Measurements from ENCODE around the gene RNF41.
"Not testable (repeated sequence)": the region's sequence is repeated elsewhere in the genome, so short reads cannot be mapped to it uniquely, and the experiment has no call there.

The RNF41 gene

GRCh38 chr12:56197921-56198635, 23.6 kb downstream of the RNF41 start:
- no peak overlapping the region for H3K27ac ChIP-seq
- no peaks in the 10 kb centered on the region for H3K36me3 ChIP-seq
- no peak for TF ChIP-seq CTCF (IDR thresholded peaks at IDR 0.05; ENCODE audit: low read depth, low read length)
- H3K9me3 ChIP-seq (ENCODE audit: severe bottlenecking), result no peaks in the 10 kb centered on the region
- no peaks in the 10 kb centered on the region for H3K27me3 ChIP-seq (ENCODE audit: insufficient read depth, low read depth, severe bottlenecking)
- DNase-seq, result no peak
- H3K4me3 ChIP-seq (ENCODE audit: low read depth, low read length), result no peak overlapping the region

- not testable (repeated sequence) for DNase-seq; H3K27me3 ChIP-seq (ENCODE audit: insufficient read depth, low read depth, severe bottlenecking); H3K9me3 ChIP-seq (ENCODE audit: severe bottlenecking); H3K27ac ChIP-seq; H3K36me3 ChIP-seq; H3K4me3 ChIP-seq (ENCODE audit: low read depth, low read length)
These were observed 24.7 kb downstream of the RNF41 start for GRCh38 chr12:56196818-56197550.

- Histone ChIP-seq H3K9me3 (ENCODE audit: severe bottlenecking) (no peaks in the 10 kb centered on the region), H3K4me3 (ENCODE audit: low read depth, low read length) (no peak overlapping the region), H3K27me3 (ENCODE audit: insufficient read depth, low read depth, severe bottlenecking) (no peaks in the 10 kb centered on the region), H3K36me3 (peaks cover 4% of the 10 kb centered on the region; the same call in 1 of the 2 replicates), H3K27ac (no peak overlapping the region)
- TF ChIP-seq CTCF (IDR thresholded peaks at IDR 0.05; ENCODE audit: low read depth, low read length), result peak; percentile 67
- DNase-seq, result peak; percentile 78
These were observed 28.6 kb downstream of the RNF41 start for GRCh38 chr12:56193025-56193578.

GRCh38 chr12:56192582-56192981, 29.1 kb downstream of the RNF41 start:
- no peak overlapping the region for H3K4me3 ChIP-seq (ENCODE audit: low read depth, low read length)
- H3K27ac ChIP-seq, result no peak overlapping the region
- TF ChIP-seq CTCF (IDR thresholded peaks at IDR 0.05; ENCODE audit: low read depth, low read length), result no peak
- peaks cover 7% of the 10 kb centered on the region; the same call in 1 of the 2 replicates for H3K36me3 ChIP-seq
- no peaks in the 10 kb centered on the region for H3K9me3 ChIP-seq (ENCODE audit: severe bottlenecking)
- no peaks in the 10 kb centered on the region for H3K27me3 ChIP-seq (ENCODE audit: insufficient read depth, low read depth, severe bottlenecking)
- DNase-seq, result no peak

- Histone ChIP-seq H3K27ac (peak overlapping the region; percentile 84), H3K27me3 (ENCODE audit: insufficient read depth, low read depth, severe bottlenecking) (no peaks in the 10 kb centered on the region), H3K36me3 (peaks cover 23% of the 10 kb centered on the region), H3K4me3 (ENCODE audit: low read depth, low read length) (peak overlapping the region; percentile 99), H3K9me3 (ENCODE audit: severe bottlenecking) (no peaks in the 10 kb centered on the region)
- no peak for TF ChIP-seq CTCF (IDR thresholded peaks at IDR 0.05; ENCODE audit: low read depth, low read length)
- DNase-seq, result no peak
These were observed 31.0 kb downstream of the RNF41 start for GRCh38 chr12:56190695-56191155.
